Limb (tissue), 2 donors: ENCODE results near the gene STARD3NL.
"Not testable (repeated sequence)": the region's sequence is repeated elsewhere in the genome, so short reads cannot be mapped to it uniquely, and the experiment has no call there.

ENCODE experiments used
- DNase-seq, 2 donors: peaks; one replicate each; pipeline ENCODE4 v3.0.0-alpha.2; 2016; ENCODE audit errors: extremely low spot score in 2 of 2

STARD3NL gene

GRCh38 chr7:38178004-38178694, at the start of gene STARD3NL:
TSS of gene STARD3NL (plus strand) at chr7:38178245. CDS start at chr7:38207505, 29,260 bp downstream.
- peak; percentile 97 to 98 for DNase-seq

GRCh38 chr7:38129162-38129561, 48.9 kb upstream of the STARD3NL start:
- no peak for DNase-seq

GRCh38 chr7:38129579-38129978, 48.5 kb upstream of the STARD3NL start:
- DNase-seq: no peak

GRCh38 chr7:38138171-38138570, 39.9 kb upstream of the STARD3NL start:
- DNase-seq: no peak

GRCh38 chr7:38141187-38141586, 36.9 kb upstream of the STARD3NL start:
- DNase-seq: no peak

GRCh38 chr7:38142736-38143135, 35.3 kb upstream of the STARD3NL start:
- DNase-seq: no peak

GRCh38 chr7:38147005-38147404, 31.0 kb upstream of the STARD3NL start:
- DNase-seq: no peak

GRCh38 chr7:38151556-38151955, 26.5 kb upstream of the STARD3NL start:
- DNase-seq: no peak

- no peak for DNase-seq
Observed at GRCh38 chr7:38153515-38153914, 24.5 kb upstream of the STARD3NL start.

- DNase-seq: no peak
Observed at GRCh38 chr7:38154278-38154677, 23.8 kb upstream of the STARD3NL start.

GRCh38 chr7:38160003-38160571, 18.0 kb upstream of the STARD3NL start:
- no peak for DNase-seq

- DNase-seq: no peak
Observed at GRCh38 chr7:38162036-38162435, 16.0 kb upstream of the STARD3NL start.

GRCh38 chr7:38163671-38164070, 14.4 kb upstream of the STARD3NL start:
- DNase-seq: no peak

- no peak for DNase-seq
Observed at GRCh38 chr7:38168890-38169570, 9.0 kb upstream of the STARD3NL start.

- DNase-seq: peak in 1 of 2 donors; percentile 31
Observed at GRCh38 chr7:38169847-38170246, 8.2 kb upstream of the STARD3NL start.

GRCh38 chr7:38171623-38172391, 6.2 kb upstream of the STARD3NL start:
- no peak for DNase-seq

GRCh38 chr7:38175547-38175946, 2.5 kb upstream of the STARD3NL start:
- DNase-seq: not testable (repeated sequence)

GRCh38 chr7:38177621-38178003, 433 bp upstream of the STARD3NL start:
- DNase-seq: no peak

- no peak for DNase-seq
Observed at GRCh38 chr7:38178695-38179344, 775 bp downstream of the STARD3NL start.

- DNase-seq: no peak
Observed at GRCh38 chr7:38179776-38180226, 1.8 kb downstream of the STARD3NL start.

GRCh38 chr7:38181111-38181510, 3.1 kb downstream of the STARD3NL start:
- DNase-seq: no peak
